ENCODE measurements around the gene KIF22. TPM values are rescaled to one million over a fixed set of nuclear protein-coding genes. Genes with fewer than 3 reads are reported as not detected.
"Not testable (repeated sequence)": the region's sequence is repeated elsewhere in the genome, so short reads cannot be mapped to it uniquely, and the experiment has no call there.

KIF22 gene
- total RNA-seq (2014; rRNA removed; shearing (Covaris generic)), result 95.3 and 137 TPM in 2 replicates

DNA sequence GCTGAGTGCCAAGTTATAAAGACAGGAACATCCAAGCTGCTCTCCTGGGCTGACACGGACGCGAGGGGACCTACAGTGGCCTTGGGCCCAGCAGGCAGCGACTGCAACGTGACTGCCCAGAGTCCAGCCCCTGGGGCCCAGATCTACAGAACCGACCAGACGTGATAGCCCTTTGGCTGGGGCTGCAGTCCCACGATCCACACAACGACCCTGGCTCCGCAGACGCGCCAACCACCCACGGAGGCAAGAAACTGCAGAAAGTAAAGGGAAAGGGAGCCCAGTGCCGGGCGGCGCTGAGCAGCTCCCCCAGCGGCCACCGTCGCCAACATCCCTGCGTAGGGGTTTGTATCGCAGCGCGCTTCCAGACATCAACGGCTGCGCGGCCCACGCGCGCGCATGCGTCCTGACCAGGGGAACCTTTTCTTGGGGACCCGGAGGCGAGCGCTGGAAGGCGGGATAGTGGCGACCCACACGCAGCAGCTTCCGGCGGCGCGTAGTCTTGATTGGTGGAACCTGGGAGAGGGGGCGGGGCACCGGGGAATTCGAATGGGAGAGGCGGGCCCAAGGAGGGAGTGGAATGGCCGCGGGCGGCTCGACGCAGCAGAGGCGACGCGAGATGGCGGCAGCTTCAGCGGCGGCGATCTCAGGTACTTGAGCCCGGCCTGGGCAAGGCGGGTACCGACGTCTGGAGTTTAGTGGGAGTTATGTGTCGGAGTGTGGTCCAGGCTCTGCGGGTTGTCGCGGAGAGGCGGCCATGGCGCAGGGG lies at the start of gene KIF22:
TSS of gene KIF22 (plus strand) at position 569 of the 766 bp plus-strand sequence. CDS start at position 578, 9 bp downstream.
- DNase-seq (ENCODE audit: low read depth in 1 of 2, low spot score in 2 of 2), result peak; percentile 99
- peaks cover 47% of the 10 kb centered on the region for H3K36me3 ChIP-seq

DNA sequence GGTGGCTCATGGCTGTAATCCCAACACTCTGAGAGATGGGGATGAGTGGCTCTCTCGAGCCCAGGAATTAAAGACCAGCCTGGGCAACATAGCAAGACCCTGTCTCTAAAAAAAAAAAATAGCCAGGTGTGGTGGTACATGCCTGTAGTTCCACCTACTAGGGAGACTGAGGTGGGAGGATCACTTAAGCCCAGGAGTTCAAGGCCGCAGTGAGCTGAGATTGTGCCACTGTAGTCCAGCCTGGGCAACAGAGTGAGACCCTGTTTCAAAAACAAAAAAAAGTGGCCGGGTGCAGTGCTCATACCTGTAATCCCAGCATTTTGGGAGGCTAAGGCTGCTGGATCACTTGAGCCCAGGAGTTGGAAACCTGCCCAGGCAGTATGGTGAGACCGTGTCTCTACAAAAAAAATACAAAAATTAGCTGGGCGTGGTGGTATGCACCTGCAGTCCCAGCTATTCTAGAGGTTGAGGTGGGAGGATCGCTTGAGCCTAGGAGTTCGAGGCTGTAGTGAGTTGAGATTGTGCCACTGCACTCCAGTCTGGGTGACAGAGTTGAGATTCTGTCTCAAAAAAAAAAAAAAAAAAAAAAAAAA lies 47.8 kb upstream of the KIF22 start:
- Histone ChIP-seq H3K4me1 (replicated peaks) (no peaks in the 10 kb centered on the region), H3K27ac (no peak overlapping the region), H3K36me3 (no peaks in the 10 kb centered on the region), H3K27me3 (replicated peaks) (no peaks in the 10 kb centered on the region), H3K4me3 (no peak overlapping the region), H3K9me3 (replicated peaks) (no peaks in the 10 kb centered on the region)
- DNase-seq (ENCODE audit: low read depth in 1 of 2, low spot score in 2 of 2), result no peak

More for the DNA sequence above, at the start of gene KIF22:
- Histone ChIP-seq H3K9me3 (replicated peaks) (0 out of 2 replicates have a peak, but pooled peaks cover 7% of the 10 kb centered on the region), H3K27ac (peak within 1 kb of the TSS; percentile 79), H3K27me3 (replicated peaks) (no peaks in the 10 kb centered on the region), H3K4me1 (replicated peaks) (peaks cover 19% of the 10 kb centered on the region), H3K4me3 (peak within 1 kb of the TSS; percentile 85)

DNA sequence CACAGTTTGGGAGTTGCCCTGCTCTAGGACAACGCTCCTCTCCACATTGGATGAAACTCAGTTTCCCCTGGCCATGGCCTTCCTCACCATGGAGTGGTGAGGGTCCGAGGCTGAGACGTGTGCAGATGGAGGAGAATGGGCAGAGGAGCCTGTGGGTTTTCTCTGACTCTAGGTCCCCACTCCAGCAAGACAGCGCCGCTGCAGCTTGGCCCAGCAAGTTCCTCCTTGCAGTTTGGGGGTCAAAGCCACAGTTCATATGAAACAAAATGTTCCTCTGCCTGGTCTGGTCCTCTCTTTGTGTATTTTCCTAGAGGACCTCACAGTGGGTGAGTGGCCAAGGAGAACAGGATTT lies 47.1 kb upstream of the KIF22 start:
- H3K27me3 ChIP-seq (replicated peaks), result no peaks in the 10 kb centered on the region
- DNase-seq (ENCODE audit: low read depth in 1 of 2, low spot score in 2 of 2), result no peak
- no peak overlapping the region for H3K4me3 ChIP-seq

DNA sequence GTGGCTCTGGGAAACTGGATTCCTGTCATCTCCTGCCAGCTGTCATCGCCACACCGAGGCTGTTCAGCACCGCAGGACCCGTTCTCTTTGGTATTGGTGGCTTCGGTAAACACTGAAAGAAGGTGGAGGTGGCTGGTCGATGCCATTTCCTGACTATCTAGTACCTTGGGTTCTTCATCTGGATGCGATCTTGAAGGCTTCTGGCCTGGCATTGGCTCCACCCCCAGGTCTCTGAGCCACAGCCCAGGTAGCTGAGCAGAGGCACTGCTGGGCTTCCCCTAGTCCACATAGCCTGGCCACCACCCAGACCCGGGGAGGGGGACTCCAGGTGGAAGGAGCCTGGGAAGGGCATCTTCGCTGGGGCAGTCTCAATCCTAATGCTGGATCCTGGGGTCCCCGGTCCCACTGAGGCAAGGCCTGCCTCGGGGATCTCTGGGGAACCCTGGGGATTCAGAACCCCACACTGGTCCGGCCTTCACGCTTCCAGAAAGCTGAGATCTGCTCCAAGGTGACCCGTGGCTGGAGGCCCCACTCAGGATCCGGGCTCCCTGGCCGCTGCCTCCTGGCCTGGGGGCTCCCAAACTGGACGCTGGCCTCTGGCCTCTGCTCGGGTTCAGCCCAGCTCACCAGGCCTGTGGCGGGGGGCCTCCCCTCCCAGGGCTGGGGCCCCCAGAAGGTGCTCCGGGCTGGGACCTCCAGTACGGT lies 46.6 kb upstream of the KIF22 start:
- H3K36me3 ChIP-seq, result no peaks in the 10 kb centered on the region
- no peaks in the 10 kb centered on the region for H3K9me3 ChIP-seq (replicated peaks)
- no peaks in the 10 kb centered on the region for H3K4me1 ChIP-seq (replicated peaks)
- H3K27ac ChIP-seq, result no peak overlapping the region
- H3K4me3 ChIP-seq, result no peak overlapping the region
- no peaks in the 10 kb centered on the region for H3K27me3 ChIP-seq (replicated peaks)
- DNase-seq (ENCODE audit: low read depth in 1 of 2, low spot score in 2 of 2), result no peak

More for the DNA sequence above, 47.1 kb upstream of the KIF22 start:
- Histone ChIP-seq H3K4me1 (replicated peaks) (no peaks in the 10 kb centered on the region), H3K9me3 (replicated peaks) (no peaks in the 10 kb centered on the region), H3K27ac (no peak overlapping the region), H3K36me3 (no peaks in the 10 kb centered on the region)

DNA sequence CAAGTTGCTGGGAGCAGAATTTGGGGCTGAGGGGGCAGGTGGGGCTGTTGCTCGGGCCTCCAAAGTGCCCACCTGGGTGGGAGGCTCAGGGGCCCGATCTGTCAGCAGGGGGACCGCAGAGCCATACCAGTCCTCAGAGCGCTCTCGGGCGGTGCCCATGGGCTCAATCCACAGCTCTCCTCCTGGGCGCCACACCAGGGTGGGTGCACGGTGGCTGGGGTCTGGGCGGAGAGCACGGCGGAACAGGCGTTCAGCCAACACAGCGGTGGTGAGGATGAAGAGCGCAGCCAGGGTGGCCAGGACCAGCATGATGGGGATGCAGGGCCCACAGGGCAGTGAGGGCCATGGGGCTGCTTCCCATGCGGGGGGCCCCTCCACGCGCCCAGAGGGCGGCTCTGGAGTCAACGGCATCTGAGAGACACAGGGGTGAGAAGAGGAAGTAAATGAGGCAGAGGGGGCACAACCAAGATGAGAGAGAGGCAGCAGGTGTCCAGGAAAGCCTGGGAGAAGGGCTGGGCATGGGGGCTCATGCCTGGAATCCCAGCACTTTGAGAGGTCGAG lies 45.9 kb upstream of the KIF22 start:
- no peaks in the 10 kb centered on the region for H3K36me3 ChIP-seq
- no peaks in the 10 kb centered on the region for H3K27me3 ChIP-seq (replicated peaks)
- no peak for DNase-seq (ENCODE audit: low read depth in 1 of 2, low spot score in 2 of 2)
- no peaks in the 10 kb centered on the region for H3K9me3 ChIP-seq (replicated peaks)
- H3K4me1 ChIP-seq (replicated peaks), result no peaks in the 10 kb centered on the region
- H3K4me3 ChIP-seq, result no peak overlapping the region
- H3K27ac ChIP-seq, result no peak overlapping the region

DNA sequence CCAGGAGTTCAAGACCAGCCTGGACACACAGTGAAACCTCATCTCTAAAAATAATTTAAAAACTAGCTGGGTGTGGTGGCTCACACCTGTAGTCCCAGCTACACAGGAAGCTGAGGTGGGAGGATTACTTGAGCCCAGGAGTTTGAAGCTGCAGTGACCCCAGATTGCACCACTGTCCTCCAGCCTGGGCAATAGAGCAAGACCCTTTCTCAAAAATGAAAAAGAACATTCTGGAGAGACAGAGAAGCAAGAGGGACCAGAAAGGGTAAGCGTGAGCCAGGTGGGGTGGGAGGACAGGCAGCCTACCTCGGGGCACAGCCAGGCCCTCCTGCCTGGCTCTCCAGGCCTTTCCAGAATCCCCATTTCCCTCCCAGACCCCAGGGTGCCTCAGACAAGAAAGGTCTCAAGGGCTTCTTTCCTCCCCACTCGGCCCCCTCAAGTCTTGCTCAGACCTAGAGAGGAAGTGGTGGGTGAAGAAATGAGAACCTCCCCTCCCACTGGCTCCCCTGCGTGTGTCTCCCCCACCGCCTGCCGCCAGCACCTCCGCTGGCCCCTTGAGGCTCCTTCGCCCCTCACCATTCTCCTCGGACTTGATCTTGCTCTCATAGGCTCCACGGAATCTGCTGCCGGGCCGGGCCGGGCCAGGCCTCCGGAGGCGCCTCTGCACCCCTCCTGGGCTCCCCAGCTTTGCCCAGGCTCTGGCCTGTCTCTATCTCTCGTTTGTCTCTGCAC lies 45.3 kb upstream of the KIF22 start:
- Histone ChIP-seq H3K4me1 (replicated peaks) (no peaks in the 10 kb centered on the region), H3K27ac (no peak overlapping the region), H3K4me3 (no peak overlapping the region), H3K9me3 (replicated peaks) (no peaks in the 10 kb centered on the region), H3K36me3 (no peaks in the 10 kb centered on the region), H3K27me3 (replicated peaks) (no peaks in the 10 kb centered on the region)
- DNase-seq (ENCODE audit: low read depth in 1 of 2, low spot score in 2 of 2), result no peak

DNA sequence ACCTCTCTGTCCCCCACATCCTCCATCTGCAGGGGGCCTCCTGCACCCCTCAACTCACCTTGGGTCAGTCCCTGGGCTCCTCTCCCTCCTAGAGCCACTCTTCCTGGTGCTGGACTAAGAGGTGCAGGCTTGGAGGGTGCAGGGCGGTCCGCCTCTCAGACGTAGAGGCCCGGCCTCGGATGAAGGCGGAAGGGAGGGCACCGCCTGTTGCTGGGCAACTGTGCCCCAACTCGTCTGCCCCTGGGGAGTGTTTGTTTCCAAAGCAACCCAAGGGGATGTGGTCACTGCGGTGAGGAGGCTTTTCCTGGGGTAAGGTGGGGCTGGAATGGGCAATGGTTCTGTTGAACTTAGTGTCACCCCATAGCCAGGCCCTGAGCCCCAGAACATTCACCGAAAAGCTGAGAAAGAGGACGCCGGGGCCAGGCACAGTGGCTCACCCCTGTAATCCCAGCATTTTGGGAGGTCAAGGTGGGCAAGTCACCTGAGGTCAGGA lies 44.7 kb upstream of the KIF22 start, which contains the start of gene C16orf54:
TSS of gene C16orf54 (minus strand) at position 138 of the 493 bp plus-strand sequence. CDS start 1,039 bp downstream, outside the sequence.
- no peaks in the 10 kb centered on the region for H3K4me1 ChIP-seq (replicated peaks)
- H3K9me3 ChIP-seq (replicated peaks), result no peaks in the 10 kb centered on the region
- DNase-seq (ENCODE audit: low read depth in 1 of 2, low spot score in 2 of 2), result no peak
- H3K27me3 ChIP-seq (replicated peaks), result no peaks in the 10 kb centered on the region
- no peak within 1 kb of the TSS for H3K4me3 ChIP-seq
- H3K27ac ChIP-seq, result no peak within 1 kb of the TSS
- no peaks in the 10 kb centered on the region for H3K36me3 ChIP-seq

DNA sequence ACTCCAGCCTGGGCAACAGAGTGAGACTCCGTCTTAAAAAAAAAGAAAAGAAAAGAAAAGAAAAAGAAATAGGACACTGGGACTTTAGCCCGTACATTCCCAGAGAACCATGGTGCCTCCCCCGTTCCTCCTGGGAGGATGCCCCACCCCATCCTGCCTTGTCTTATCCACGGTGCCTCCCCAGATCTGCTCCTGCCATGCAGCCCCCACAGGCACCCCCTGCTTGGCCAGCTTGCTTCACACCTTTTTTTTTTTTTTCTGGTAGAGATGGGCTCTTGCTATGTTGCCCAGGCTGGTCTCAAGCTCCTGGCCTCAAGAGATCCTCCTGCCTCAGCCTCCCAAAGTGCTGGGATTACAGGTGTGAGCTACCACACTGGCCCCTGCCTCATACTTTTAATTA lies 44.0 kb upstream of the KIF22 start:
- H3K9me3 ChIP-seq (replicated peaks); H3K4me1 ChIP-seq (replicated peaks); H3K4me3 ChIP-seq; DNase-seq (ENCODE audit: low read depth in 1 of 2, low spot score in 2 of 2); H3K27me3 ChIP-seq (replicated peaks); H3K27ac ChIP-seq; H3K36me3 ChIP-seq: not testable (repeated sequence)

DNA sequence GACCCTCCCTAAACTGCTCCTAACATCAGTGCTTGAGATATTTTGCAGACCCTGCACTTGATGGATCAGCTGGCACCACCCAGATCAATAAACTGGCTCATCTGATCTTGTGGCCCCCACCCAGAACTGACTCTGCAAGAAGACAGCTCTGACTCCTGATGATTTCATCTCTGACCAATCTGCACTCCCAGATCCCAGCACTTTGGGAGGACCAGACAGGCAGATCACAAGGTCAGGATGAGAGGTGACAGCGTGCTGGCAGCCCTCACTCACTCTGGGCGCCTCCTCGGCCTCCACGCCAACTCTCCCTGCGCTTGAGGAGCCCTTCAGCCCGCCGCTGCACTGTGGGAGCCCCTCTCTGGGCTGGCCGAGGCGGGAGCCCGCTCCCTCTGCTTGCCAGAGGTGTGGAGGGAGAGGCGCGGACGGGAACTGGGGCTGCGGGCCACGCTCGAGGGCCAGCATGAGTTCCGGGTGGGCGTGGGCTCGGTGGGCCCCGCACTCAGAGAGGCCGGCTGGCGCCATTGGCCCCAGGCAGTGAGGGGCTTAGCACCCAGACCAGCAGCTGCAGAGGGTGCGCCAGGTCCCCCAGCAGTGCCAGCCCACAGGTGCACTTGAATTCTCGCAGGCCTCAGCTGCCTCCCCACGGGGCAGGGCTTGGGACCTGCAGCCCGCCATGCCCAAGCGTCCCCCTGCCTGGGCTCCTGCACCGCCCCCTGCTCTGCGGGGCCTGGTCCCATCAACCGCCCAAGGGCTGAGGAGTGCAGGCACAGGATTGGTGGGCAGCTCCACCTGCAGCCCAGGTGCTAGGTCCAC lies 42.4 kb upstream of the KIF22 start:
- Histone ChIP-seq H3K27ac (no peak overlapping the region), H3K4me3 (no peak overlapping the region), H3K4me1 (replicated peaks) (no peaks in the 10 kb centered on the region), H3K9me3 (replicated peaks) (no peaks in the 10 kb centered on the region), H3K36me3 (no peaks in the 10 kb centered on the region), H3K27me3 (replicated peaks) (no peaks in the 10 kb centered on the region)
- DNase-seq (ENCODE audit: low read depth in 1 of 2, low spot score in 2 of 2), result no peak

DNA sequence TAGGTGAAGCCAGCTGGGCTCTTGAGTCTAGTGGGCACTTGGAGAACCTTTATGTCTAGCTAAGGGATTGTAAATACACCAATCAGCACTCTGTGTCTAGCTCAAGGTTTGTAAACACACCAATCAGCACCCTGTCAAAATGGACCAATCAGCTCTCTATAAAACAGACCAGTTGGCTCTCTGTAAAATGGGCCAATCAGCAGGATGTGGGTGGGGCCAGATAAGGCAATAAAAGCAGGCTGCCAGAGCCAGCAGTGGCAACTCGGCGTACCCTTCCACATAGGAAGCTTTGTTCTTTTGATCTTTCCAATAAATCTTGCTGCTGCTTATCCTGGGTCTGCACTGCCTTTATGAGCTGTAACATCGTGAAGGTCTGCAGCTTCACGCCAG lies 41.8 kb upstream of the KIF22 start:
- H3K36me3 ChIP-seq; DNase-seq (ENCODE audit: low read depth in 1 of 2, low spot score in 2 of 2); H3K4me1 ChIP-seq (replicated peaks); H3K27me3 ChIP-seq (replicated peaks); H3K9me3 ChIP-seq (replicated peaks); H3K4me3 ChIP-seq; H3K27ac ChIP-seq: not testable (repeated sequence)

DNA sequence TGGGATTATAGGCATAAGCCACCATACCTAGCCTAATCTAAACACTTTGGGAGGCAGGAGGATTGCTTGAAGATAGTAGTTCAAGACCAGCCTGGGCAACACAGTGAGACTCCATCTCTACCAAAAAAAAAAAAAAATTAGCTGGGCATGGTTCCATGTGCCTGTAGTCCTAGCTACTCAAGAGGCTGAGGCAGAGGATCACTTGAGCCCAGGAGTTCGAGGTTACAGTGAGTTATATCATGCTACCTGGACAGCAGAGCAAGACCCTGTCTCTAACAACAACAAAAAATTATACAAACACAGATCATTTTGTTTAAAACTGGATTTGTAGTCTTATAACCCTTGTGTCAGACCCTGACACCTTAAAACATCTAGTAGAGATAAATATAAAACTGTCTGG lies 37.0 kb upstream of the KIF22 start:
- no peak overlapping the region for H3K27ac ChIP-seq
- no peak overlapping the region for H3K4me3 ChIP-seq
- no peaks in the 10 kb centered on the region for H3K4me1 ChIP-seq (replicated peaks)
- H3K27me3 ChIP-seq (replicated peaks), result no peaks in the 10 kb centered on the region
- no peaks in the 10 kb centered on the region for H3K9me3 ChIP-seq (replicated peaks)
- no peak for DNase-seq (ENCODE audit: low read depth in 1 of 2, low spot score in 2 of 2)
- H3K36me3 ChIP-seq, result no peaks in the 10 kb centered on the region

DNA sequence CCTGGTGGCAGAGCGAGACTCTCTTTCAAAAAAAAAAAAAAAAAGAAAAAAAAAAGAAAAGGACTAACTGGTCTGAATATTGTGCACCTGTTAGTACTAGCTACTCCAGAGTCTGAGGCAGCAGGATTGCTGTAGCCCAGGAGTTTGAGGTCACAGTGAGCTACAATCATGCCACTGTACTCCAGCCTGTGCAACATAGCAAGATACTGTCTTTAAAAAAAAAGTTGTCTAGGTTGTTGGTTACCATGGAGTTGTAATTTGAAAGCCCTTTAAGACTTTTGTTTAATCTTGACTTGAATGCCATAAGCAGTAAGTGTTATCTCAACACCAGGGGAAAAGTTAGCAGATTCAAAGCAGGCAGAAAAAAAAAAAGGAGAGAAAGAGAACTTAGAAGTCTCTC lies 33.9 kb upstream of the KIF22 start:
- no peaks in the 10 kb centered on the region for H3K36me3 ChIP-seq
- H3K27me3 ChIP-seq (replicated peaks), result no peaks in the 10 kb centered on the region
- H3K9me3 ChIP-seq (replicated peaks), result no peaks in the 10 kb centered on the region
- DNase-seq (ENCODE audit: low read depth in 1 of 2, low spot score in 2 of 2), result no peak
- no peak overlapping the region for H3K4me3 ChIP-seq
- H3K27ac ChIP-seq, result no peak overlapping the region
- no peaks in the 10 kb centered on the region for H3K4me1 ChIP-seq (replicated peaks)

DNA sequence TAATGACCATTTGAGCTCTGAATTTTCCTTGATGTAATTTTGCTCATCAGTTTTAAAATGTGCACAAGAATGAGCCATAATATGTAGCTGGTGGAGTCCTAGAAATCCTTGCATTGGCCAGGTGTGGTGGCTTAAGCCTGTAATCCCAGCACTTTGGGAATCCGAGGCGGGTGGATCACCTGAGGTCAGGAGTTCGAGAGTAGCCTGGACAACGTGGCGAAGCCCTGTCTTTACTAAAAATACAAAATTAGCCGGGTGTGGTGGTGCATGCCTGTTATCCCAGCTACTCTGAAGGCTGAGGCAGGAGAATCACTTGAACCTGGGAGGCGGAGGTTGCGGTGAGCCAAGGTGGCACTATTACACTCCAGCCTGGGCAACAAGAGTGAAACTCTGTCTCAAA lies 33.5 kb upstream of the KIF22 start:
- not testable (repeated sequence) for H3K9me3 ChIP-seq (replicated peaks); DNase-seq (ENCODE audit: low read depth in 1 of 2, low spot score in 2 of 2); H3K36me3 ChIP-seq; H3K27ac ChIP-seq; H3K4me1 ChIP-seq (replicated peaks); H3K27me3 ChIP-seq (replicated peaks); H3K4me3 ChIP-seq
